NCI-H1105 treated with DMSO at 0.1 percent for 48 hours (cell line): ENCODE measurements around the gene TMEM201.
"Not testable (repeated sequence)": the region's sequence is repeated elsewhere in the genome, so short reads cannot be mapped to it uniquely, and the experiment has no call there.

Experiments
- DNase-seq: peaks from one replicate; lab custom pipeline; 2025; lab: John Stamatoyannopoulos, UW

Gene TMEM201

DNA sequence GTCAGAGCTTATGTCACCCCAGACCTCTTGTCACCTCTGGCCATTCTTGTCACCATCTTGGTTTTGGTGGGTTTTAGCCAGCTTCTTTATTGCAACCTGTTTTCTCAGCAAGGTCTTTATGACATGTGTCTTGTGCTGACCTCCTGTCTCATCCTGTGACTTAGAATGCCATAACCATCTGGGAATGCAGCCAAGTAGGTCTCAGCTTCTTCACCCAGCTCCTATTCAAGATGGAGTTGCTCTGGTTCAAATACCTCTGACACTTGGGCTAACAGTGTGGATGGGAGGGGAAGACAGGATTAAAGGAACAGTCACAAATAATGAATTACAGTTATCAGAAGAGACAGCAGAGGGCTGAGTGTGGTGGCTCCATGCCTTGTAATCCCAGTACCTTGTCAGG, 32.3 kb downstream of the TMEM201 start:
- no peak for DNase-seq

DNA sequence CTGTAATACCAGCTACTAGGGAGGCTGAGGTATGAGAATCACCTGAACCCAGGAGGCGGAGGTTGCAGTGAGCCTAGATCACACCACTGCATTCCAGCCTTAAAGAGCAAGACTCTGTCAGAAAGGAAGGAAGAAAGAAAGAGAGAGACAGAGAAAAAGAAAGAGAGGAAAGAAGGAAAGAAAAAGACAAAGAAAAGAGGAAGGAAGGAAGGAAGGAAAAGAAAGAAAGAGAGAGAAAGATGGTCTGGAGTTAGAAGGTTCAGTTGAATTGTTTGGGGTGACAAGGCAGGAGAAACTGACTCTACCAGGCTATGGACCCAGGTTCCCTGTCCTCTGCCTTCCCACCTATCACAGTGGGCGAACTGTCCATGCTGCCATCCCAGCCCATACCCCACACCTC, 35.4 kb downstream of the TMEM201 start:
- no peak for DNase-seq

DNA sequence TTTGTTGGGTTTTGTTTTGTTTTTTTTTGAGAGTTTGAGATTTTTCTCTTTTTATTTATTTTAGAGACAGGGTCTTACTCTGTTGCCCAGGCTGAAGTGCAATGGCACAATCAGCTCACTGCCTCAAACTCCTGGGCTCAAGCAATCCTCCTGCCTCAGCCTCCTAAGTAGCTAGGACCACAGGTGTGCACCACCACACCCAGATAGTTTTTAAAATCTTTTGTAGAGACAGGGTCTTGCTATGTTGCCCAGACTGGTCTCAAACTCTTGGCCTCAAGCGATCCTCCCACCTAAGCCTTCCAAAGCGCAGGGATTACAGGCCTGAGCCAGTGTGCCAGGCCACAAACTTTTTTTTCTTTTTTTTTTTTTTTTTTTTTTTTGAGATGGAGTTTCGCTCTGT, 36.3 kb downstream of the TMEM201 start:
- DNase-seq: not testable (repeated sequence)

DNA sequence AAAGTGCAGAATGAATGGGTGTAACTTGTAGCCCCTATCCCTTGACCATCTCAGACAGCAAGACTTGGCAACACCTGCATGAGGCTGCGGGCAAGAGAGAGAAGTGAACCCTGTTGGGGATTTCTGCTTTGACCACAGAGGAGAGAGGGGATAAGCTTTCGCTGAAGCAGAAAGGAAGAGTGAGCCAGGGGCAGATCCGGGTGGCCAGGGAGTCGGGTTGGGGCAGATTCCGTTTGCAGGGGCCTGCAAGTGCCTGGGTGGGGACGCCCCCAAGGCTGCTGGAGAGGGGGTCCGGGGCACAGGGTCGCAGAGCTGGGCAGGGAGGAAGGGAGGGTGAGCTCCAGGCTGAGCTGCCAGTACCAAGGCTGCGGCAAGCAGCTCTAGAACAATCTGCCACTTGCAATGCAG, 37.5 kb downstream of the TMEM201 start:
- no peak for DNase-seq

DNA sequence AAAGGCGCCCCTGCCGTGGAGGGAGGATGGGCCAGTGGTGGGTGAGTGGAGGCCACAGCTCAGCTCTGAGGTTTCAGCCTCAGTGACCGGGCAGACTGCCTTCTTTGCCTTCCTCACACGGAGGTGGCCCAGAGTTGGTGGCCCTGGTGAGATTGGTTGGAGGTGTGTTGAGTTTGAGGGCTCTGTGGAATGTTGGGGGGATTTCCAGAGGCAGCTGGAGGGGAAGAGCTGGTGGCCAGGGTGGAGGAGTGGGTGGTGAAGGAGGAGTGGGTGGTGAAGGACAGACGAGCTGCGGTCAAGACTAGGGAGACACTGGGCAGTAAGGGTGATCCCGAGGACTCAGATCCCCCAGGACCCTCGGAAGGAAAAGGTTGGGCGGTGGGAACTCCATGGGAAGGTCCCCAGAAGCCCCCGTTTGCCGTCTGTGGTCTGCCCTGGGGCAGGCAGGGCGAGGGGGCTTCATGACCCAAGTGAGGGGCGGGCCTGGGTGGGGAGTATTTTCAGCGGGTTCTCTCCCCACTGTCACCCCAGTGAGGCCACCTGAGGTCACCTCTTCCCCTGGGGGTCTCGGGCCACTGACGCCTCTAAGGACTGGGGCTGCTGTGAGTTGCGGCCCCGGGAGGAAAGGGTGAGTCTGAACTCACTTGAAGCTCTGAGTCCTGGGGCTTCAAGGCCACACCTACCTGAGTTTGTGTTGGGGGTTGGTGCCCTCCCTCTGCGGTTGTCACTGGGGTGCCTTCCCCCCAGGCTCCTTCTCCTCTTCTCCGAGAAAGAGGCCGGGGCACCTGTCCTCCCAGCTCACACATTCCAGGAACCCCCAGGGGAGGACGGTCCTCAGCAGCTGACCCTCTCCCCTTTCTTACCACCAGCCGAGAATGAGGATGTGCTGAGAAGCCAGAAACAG, 40.1 kb downstream of the TMEM201 start:
- no peak for DNase-seq

DNA sequence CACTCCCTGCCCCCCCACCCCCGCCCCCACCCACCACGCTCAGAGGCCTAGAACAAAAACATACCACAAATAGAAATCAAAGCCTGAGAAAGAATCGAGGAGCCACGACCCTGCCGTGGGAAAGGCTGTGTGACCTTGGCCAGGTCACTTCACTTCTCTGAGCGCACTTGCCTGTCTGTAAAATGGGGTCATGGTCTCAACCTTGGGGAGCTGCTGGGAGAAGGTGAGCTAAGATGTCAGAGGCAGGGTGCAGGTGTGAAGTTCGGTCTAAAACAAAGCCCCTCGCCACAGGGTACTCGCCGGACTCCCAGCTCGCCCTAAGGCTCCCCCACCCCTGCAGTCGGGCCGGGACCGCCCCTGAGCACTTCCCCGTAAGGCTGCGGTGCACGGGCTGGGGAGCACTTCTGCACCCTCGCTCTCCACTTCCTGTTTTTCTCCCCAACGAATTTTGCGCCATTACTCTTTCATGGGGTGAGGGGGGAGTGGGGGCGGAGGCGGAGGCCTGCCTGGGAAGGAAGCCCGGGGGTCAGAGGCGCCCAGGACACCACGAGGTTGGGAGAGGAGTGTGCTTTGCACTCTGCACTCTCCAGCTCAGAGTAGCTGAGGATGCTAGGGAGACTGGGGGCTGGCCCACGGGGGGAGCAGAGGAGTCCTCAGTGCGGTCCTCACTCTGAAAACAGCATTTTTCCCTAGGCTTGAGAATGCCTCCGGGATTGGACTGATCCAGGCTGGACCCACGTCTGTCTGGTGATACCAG, 40.9 kb downstream of the TMEM201 start:
- DNase-seq: no peak

DNA sequence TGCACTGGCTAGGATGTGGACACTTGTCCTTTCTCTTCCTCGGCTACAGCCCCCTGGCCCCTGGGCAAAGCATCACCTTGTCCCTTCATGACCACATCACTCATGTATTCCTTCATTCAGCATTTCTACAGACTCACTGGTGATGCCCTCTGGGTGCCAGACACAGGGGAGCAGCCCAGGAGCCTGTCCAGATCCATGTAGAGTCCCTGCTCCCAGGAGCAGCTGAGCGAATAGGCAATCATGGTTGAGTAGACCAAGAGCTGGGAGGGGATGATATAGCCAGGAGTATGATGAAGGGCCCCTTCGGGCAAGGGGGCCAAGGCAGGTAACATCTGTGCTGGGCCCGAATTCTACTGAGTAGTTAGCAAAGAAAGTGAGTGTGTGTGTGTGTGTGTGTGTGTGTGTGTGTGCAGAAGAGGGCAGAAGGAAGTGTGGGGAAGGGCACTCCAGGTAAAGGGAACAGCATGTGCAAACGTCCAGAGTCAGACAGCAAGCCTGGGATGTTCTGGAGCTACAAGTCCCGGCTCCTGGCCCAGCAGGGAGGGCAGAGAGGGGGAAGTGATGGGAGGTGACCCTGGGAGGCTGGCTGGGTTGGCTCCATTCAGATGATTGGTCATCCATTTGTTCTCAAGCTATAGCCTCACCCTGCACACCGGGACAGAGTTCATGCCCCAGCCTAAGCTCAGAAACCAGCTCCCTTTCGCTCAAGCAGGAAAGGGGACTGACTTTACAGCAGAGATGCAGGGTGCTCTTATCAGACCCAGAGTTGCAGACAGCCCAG, 41.8 kb downstream of the TMEM201 start:
- no peak for DNase-seq

DNA sequence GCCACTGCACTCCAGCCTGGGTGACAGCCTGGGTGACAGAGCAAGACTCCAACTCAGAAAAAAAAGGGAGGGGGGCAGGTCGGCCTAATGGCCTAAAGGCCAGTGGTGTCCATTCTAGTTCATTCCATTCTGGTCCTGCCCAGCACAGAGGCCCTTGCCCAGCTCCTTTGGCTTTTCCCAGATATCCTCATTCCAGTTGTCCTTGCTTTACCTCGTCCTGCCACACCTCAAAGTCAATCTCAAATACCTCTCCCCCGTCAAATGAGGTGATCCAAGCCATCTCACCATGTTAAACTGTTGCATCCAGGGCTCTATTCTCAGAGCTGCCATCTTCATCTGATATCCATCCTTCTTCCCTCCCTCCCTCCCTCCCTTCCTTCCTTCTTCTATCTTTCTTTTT, 42.9 kb downstream of the TMEM201 start:
- no peak for DNase-seq

DNA sequence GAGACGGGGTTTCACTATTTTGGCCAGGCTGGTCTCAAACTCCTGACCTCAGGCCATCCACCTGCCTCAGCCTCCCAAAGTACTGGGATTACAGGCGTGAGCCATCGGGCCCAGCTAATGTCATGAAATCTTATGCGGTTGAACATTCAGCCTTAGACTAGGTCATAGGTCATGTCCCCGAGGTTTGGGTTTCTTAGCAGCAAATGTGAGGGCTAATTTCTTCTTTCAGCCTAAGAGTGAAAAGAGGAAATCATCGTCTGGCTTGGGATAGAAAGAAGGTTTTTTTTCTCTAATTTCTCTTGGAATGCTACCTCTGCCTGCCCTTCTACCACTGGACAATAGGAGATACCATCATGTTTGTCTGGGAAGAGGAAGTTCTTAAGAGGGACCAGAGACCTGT, 44.8 kb downstream of the TMEM201 start:
- no peak for DNase-seq

DNA sequence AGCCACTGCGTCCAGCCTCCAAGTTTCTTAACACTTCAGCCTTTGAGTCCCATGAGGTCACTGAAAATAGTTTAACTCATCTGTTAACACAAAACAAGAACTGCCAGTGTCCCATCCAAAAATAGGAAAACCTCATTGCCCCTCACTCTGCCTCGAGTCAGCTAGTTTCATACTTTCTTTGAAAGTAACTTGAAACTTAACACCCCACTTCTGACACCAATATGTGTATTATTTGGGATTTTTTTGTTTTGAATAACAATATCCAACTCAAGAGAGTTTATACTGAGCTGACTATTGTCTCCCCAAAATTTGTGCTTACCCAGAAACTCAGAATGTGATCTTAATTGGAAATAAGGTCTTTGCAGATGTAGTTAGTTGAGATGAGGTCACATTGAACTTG, 45.9 kb downstream of the TMEM201 start:
- DNase-seq: no peak

DNA sequence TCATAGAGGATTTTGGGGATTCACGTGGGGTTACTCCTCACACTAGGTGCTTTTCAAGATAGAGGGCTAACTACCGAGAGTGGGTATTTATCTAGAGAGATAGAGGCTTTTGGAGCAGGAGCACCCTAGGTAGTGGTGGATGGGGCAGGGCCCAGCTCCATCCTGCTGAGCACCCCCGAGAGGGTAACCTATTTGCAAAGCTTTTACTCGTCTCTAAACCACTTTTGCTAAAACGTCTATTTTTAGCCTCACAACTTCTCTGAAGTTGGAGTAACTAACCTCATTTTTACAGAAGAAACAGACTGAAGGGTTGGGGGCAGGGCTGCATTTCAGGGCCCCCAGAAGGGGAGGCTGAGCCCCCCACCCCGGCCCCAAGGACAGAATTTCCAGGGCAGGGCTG, 50.5 kb downstream of the TMEM201 start:
- no peak for DNase-seq

DNA sequence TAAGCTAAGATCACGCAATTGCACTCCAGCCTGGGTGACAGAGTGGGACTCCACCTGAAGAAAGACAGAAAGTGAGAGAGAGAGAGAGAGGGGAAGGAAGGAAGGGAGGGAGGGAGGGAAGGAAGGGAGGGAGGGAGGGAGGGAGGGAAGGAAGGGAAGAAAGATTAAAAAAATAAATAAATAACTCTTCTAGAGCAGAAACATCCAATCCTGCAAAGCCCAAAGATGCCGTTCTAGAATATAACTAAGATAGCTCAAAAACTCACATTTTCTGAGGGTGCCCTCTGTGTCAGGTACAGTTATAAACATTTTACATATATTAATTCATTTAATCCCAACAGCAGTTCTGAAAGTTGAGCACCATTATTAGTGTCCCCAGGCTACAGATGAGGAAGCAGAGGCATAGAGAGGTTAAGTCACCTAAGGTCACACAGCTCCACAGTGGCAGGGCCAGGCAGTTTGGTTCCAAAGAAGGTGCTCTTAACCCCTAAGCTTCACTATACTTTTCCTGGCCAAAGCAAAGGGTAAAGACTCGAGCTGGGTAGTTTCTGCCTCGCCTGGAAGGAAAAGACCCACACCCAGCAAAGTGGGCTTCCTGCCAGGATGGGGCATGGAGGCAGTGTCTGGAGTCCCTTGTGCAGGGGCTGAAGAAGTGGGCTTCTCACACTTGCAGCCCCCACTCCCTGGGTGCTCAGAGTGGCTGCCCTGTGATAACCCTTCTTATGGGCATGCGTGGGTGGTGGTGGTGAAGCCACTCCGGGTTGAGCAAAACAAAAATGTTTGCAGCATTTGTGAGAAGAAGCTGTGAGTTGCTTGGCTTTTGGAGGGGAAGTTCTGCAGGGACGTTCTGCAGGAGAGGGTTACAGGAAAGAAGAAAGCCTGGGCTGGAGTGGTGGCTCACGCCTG, 54.9 kb downstream of the TMEM201 start:
- DNase-seq: no peak

DNA sequence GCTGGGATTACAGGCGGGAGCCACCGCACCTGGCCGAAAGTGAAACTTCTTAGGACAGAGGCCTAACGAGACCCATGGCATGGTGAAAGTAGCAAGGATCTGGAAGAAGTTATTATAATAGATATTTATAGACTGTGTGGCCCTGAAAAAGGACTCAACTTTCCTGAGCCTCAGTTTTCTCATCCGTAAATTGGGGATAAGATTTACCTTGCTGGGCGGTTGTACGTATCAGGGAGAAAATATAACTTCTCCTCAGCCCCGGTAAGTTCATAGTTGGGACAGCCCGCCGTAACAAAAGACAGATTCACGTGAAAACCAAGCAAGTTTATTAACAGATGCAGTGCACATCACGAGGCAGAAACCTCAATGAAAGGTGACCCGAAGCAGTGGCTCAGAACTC, 57.3 kb downstream of the TMEM201 start:
- DNase-seq: no peak

DNA sequence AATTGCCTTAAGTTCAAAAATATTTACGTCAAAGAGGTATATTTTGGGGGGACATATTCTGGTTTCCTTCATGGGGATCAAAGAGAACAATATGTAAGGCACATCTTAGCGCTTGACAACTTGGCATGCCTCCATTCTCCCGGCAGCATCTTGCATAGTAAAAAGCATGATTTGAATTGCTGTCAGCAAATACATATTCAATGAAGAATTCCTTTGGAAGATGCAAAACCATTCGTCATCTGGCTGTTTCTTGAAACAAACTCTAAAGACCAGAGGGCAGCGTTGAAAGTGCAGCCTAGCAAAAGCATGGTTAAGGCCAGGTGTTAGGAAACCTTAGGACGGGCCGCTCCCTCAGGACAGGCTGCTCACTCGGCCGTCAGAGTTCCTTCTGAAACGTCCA, 59.5 kb downstream of the TMEM201 start:
- DNase-seq: no peak

DNA sequence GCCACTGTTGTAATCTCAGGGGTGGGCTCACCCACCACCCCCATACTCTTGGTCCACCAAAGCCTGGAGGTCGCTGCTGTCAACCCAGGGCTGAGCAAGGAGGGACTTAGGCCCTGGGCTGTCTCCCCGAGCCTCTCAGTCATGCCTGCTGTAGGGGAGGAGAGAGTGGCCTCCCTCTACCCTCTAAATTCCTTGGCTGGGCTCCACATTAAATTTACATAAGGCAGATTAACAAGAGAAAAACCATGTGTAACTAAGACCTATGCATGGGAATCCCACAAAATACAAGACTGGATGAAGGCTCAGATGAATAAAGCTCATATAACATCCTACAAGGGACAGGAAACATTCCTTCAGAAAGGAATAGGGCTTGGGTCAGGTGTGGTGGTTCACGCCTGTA, 61.1 kb downstream of the TMEM201 start:
- DNase-seq: no peak

DNA sequence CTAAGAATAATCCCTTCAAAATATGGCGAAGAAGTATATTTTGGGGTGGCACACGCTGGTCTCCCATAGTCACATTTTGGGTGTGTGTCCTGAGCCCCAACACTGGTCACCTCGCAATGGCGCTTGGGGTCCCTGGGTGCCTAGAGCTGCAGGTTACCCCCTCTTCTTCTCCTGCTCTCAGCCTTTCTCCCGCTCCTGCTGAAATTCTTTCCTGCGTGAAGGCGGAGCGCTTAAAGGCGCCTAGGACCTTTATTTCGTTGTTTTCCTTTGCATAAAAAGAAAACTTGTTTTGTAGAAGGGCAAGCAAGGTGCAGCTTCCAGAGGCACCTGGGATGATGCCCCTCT, 62.5 kb downstream of the TMEM201 start:
- no peak for DNase-seq

DNA sequence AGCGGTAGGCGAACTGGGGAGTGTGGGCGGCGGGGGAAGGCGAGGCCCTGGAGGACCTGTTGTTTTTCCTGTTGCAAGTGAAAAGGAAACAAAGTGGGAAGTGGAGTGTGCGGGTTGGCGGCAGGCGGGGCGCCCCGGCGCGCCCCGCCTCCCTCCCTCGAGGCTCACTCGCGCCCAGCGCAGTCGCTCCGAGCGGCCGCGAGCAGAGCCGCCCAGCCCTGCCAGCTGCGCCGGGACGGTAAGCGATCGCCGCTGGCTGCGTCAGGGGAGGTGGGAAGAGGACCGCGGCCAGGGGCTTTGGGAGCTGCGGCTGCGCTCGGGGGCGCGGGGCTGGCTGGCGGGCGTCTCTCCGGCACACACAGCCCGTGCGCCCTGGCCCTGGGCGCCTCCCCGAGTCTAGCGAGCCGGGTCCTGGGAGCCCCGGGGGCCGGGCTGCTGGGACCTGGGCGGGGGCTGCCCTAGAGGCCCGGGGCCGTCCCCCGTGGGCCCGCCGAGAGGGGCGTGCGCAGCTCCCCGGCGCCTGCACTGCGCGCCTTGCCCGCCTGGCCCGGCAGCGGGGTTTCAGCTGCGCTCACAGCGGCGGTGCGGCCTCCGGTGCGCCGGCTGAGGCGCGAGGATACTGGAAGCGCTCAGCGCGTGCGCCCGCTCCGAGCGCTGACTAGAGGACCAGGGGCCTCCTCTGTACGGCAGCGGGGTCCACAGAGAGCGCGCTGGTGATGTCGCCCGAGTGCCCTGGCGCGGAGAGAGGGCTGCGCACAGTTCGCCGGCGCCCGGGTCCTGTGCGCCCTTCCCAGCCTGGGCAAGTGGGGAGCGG, 63.1 kb downstream of the TMEM201 start, which contains the start of gene PIK3CD:
Gene PIK3CD (plus strand): TSS at position 167 of the 814 bp plus-strand sequence. CDS start 58,725 bp downstream, outside the sequence.
- peak; percentile 42 for DNase-seq

DNA sequence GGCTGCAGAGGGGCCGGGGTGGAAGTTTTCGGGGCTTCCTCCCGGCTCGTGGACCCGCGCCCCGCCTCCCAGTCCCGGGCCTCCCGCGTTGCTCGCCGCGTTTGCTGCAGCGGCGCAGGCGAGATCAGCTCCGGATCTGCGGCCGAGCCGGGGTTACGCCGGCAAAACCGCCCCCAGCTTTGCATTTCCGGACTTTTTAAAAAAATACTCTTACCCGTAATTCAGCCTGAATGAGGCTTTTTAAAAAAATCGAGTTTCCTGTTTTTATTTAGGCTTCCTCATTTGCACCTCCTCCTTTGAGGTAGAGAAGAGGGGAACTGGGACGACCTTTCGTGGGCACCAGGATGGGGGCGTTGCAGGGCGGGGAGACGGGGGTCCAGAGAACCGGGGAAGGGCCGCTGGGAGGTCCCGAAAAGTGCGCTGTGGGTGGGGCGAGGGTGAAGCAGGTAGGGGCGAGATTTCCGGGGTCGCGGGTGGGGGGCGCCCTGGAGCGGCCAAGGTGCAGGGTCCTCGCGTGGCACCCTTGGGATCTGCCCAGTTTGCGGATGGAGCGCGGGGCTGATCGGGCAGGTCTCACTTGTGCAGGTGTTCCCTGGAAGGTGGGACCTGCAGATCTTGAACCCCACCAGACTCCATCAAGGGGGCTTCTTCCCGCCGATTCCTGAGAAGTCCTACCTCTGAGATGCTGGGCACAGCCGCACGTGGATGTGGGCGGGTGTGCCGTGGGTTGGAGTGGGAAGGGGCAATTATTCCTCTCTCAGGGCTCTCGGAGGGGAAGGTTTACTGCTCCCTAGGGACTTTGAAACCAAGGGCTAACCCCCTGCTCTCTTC, 63.9 kb downstream of the TMEM201 start:
- no peak for DNase-seq

DNA sequence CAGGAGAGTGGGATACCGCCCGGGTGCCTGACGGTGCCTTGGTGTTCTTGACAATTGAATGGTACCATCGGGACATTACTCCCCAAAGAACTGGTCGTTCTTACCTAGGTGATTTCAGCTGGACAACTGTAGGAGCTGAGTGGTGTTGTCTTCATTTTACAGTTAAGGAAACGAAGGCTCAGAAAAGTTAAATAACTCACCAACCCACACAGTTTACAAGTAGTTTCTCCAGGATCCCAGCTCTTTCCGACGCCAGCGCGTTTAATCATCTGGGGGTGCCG, 64.4 kb downstream of the TMEM201 start:
- DNase-seq: no peak

DNA sequence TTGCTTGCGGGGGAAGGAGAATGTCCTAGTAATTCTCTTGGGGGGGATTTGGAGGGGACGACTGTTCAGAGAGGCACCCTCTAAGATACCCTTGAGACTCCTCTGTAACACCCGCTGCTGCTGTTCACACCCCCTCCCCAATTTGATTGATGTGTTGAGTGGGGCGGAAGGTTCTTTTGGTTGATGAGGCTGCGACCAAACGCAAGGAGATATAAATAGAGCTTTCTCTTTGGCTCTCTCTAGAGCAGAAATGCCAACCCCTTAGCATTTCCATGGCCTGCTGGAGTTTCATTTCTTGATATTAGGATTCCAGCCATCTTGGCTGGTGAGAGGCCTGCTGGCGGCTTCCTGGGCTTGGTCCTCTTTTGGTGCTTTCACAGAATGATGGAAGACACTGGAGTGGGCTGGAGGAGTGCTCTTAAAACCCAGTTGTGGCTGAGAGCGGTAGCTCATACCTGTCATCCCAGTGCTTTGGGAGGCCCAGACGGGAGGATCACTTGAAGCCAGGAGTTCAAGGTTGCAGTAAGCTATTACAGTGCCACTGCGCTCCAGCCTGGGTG, 64.9 kb downstream of the TMEM201 start:
- no peak for DNase-seq
